HG03558 (cell line): ENCODE results near the gene CAMTA1.

Source experiments
- ATAC-seq: cut with Tn5 transposase; IDR thresholded peaks from one replicate; pipeline ENCODE4 v1.9.1; 2021; ENCODE audit warnings: moderate number of reproducible peaks; ENCODE audit not compliant: unreplicated experiment; ENCODE audit errors: extremely low read depth

CAMTA1 gene

DNA sequence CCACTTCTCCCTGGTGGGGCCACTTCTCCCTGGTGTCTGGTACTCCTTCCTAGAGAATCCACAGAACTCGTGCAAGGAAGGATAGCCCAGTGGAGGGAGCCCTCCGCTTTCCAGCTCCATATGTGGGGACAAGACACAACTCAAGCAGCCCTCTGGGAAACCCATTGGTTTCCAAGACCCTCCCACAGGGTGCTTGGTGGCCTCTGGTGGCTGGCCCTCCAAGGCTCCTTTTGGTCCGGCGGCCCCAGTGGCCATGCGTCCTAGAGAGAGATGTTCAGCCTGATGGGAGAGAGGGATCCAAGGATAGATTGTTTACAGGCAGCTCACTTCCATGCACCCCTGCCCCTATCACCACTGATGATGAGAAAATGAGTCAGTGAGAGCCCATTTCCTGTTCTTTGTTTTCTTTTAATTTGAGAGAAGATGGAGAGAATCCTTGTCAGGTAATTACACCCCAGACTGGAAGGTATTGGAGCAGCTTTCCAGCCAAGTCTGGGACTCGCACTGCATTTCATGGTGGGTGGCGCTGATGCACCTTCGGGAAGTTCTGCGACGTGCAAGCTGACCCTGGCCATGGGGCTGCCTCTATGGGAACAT lies 499.7 kb downstream of the CAMTA1 start:
- no peak for ATAC-seq

DNA sequence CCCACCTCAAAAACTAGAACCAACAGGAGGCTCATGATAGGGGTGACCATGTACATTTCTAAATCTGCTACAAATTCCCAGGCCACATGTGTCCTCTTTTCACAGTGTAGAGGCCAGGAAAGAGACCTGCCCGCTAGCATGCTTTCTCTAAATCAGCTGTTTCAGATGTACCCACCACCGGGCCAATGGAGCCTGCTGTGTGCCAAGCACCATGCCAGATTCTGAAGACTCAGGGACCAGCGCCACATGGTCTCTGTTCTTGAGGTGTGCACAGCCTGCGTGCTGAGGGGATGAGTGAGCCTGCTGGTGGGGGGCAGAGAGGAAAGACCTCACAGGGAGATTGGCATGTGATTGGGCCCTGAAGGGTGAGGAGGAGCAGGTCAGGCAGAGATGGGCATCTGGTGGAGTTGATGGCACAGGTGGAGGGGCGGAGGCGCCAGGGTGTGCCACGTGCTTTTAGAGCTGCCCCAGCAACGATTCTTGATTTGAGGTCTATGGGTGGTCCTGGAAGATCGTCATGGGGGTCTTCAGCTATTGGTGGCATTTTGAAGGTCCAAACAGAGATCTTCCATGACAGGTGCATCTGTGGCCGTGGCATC lies 500.7 kb downstream of the CAMTA1 start:
- ATAC-seq: no peak

DNA sequence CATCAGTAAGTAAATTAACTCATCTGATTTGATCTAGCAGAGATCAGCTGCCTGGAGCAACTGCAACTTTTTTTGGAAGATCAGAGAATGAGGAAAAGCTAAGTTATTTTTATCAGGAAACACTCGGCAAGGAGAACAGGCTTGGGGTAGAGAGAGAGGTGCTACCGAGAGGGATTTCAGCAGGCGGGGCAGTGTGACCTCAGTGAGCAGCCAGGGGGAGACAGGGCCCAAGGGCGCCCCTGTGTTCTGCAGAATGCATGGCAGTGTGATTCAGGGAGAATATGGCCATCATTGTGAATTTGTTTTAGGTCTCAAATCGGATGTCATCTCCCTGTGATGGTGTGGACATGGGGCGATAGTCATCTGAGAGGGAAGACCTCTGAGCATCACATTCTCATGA lies 501.8 kb downstream of the CAMTA1 start:
- ATAC-seq: no peak

DNA sequence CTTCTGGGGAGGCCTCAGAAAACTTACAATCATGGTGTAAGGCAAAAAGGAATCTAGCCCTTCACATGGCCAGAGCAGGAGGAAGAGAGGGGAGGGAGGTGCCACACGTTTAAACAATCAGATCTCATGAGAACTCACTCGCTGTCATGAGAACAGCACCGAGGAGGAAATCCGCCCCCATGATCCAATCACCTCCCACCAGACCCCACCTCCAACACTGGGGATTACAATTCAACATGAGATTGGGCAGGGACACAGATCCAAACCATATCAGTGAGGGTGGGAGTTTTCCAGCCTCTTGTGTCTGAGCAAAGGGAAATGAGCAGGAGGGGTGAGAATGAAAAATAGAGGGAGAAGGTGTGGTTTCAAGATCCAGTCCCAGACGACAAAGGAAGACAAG lies 503.7 kb downstream of the CAMTA1 start:
- no peak for ATAC-seq

DNA sequence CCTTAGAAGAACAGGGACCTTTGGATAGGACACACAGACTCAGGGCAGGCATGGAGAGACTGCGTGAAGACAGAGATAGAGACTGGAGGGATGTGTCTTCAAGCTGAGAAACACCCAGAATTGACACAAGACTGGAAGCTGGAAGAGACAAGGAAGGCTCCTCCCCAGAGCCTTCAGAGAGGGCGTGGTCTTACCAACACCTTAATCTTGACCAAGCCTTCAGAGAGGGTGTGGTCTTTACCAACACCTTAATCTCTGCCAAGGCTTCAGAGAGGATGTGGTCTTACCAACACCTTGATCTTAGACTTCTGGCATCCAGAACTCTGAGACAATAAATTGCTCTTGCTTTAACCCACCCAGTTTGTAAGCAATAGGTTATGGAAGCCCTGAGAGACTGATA lies 504.4 kb downstream of the CAMTA1 start:
- ATAC-seq: no peak

DNA sequence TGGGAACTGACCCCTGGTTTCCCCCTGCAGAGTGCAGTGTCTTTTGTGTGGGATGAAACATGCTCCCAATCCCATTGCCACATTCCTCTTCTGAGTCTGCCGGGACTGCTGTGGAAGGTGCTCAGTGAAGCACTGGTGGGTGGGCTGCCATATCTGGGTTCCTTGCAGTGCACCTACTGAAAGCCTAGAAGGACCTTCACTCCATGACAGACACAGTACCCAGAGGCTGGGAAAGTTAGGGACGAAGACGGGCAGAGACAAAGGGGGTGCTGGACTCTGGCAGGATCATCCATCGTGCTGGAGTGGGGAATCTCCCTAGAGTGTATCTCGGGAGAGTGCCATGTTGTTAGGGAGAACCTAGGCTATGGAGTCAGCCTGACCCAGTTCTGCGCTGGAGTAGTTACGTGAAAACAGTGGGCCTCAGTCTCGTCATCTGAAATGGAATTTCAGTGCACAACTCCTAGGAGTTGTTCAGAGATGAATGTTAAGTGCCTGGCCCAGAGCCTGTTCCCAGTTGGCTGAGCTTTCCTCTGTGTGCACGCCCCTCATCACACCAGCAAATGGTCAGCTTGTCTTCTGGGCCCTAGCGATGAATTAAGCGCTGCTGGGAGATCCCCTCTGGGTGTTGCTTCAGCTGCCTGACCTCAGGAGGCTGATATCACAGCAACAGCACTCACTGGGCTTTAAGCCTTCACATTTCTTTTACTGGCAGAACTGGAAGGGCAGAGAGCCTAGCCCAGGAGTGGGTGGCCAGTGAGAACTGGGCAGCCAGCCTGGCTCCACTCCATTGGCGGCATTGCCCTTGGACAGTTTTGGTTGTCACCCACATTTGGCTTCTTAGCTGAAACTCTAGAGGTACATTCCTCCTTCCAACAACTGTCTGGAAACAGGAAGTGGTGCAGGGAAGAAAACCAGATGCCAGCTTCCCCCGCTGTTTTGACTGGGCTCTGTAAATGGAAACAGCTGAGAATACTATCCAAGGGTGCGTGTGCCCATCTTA lies 506.0 kb downstream of the CAMTA1 start:
- no peak for ATAC-seq

DNA sequence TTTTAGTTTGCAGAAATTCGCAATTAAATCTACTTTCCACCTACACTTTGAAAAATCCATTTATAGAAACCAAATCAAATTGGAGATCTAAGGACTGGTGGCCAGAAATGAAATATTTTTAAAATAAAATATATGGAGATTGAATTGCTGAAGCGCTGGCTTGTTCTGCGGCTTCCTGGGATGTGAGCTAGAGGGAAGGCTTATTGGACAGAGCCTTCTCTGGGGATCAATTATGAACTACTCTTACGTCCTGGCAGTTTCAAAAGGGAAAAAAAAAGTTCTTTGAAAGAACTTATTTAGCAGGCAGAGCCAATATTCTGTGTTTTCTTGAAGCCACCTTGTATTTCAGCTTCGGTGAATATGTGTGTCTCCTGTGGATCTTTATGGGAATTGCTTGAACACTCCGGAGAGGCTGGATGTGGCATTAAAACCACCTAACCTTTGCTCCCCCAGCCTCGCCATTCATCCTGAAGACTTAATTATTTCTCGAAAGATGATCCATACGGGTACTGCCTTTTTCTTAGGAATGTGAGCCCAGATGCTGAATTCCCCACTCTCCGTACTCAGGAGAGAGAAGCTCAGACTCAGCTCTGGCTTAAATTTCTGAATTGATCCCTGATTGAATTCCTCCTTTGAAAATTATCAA lies 506.9 kb downstream of the CAMTA1 start:
- no peak for ATAC-seq

DNA sequence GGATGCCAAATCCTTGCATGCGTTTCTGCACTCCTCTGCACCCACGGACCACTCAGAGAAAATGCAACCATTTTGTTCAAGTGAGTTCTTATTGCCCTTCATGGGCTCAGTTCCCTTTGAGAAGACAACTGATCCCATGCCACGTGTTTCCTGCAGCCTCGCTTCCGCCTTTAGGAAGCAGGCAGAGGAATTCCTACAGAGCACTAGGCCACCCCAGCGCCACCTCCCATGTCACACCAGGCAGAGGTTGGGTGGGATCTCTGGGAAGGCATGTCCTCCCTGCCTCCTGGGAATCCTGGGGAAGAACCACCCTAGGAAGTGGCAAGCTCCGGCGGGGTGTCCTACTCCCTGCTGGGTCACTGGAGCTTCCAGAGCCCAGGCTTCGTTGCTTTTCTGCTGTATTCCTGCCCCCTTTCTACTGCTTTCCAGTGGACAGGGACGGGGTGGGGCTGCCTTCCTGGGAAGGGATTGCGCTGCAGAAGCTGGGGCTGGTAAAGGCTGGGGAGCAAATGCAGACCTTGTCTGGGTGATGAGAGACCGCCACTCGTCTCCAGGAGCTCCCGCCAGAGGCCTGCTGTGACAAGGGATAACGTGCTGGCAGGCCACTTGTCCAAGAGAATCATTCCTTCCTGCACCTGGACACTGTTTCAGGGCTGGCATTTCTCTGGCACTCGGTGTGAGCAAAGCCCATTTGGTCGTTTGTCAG lies 507.6 kb downstream of the CAMTA1 start:
- ATAC-seq: no peak

DNA sequence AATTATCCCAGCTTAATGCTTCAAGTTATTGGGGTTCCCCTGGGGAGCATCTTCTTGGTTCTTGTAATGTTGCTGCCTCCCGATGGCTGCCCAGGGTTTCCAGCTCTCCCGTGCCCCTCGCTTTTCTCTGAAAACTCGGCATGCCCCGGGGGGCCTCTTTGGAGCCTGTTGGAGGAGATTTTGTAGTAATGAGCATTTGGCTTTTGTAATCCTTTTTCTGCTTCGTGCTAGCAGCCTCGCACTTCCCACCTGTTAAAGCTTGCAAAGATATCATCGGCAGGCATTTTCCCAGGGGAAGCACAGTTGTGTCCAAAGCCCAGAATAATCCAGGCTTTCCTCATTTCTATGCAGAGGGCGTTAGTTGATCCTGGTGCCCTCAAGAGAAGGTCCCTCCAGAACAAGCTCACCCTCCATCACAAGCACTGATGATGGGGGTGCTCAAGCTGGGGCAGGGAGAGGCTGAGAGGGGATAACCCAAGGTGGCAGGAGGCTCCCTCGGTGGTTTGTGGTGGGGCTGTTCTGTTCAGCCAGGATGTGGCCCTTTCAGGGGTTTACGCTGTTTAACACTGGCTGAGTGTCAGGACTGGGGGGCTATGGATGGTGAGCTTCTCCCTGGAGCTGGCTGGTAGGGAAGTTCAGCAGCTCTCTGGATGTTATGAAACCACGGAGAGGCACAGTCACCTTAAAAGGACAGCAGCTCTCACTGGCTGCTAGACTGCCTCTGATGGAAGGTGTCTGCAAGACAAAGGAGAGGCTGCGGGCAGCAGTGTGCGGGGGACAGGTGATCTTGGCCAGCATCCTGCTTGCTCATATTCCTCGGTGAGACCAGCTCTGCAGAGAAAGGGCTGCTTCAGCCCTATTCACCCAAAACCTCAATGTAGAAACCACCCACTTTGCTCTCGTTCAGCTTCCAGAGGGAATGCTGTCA lies 508.7 kb downstream of the CAMTA1 start:
- ATAC-seq: no peak

DNA sequence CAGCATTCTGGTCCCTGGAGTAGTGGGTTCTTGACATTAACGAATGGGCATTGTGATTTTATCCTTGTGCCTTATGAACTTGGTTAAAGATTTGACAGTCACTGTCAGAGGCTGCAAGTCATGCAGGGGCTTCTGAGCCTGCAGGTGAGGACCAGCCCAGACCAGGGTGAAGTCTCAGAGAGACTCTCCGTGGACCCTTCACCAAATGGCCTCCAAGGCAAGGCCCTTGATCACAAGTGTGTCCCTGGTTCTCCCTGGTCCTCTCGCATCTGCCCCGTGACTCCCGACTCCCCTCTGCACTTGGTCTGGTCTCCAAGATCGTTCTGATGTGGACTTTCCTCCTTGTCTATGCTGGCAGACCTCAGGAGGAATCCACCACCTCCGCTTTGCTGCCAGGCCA lies 509.4 kb downstream of the CAMTA1 start:
- no peak for ATAC-seq

DNA sequence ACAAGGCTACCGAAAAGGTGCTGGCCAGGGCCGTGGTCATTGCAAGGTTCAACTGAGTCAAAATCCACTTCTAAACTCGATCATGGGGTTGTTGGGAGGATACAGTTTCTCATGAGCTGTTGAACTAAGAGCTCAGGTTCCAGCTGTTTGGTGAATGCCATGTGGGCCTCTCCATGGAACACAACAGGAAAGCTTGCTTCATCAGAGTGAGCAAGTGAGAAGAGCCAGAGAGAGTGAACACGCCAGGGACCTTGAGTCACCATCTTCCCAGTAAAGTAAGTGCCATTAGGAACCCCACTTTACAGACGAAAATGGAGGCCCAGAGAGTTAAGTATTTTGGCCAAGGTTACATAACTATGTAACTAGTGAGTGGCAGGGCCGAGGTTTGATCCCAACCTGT lies 510.7 kb downstream of the CAMTA1 start:
- no peak for ATAC-seq

DNA sequence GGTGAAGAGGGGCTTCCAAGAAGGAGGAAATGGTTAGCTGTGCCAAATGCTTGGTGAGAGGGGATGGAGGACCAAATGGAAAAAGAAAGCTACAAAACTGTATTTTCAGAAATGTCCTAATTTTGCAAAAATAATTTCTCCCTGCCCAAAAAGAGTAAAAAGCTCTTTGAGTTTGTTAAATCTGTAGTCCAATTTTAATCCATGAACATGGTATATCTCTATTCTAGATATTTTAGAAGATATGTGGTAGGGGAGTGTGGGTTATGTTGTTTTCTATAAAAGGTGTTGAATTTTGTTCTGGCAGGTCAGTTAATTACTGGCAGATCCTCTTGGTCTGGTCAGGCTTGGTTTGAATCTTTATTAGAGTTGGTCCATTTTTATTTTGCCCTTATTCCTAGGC lies 511.7 kb downstream of the CAMTA1 start:
- ATAC-seq: no peak

DNA sequence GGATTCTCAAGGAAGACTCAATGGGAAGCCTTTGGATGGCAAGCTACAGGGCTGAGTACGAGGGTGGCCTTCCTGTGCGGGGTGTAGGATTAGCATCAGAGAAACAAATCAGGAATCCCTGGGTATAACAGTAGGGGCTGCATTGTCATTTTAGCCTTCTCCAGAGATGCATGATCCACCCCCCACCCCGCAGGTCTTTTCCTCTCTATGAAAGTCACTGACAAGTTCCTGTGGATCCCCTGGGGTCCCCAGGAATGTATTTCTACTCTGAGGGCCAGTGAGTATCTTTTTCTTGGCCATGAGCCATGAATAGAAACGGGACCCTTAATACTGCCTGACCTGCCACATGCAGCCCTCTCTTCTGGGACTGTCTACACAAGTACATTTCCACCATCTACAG lies 512.9 kb downstream of the CAMTA1 start:
- no peak for ATAC-seq

DNA sequence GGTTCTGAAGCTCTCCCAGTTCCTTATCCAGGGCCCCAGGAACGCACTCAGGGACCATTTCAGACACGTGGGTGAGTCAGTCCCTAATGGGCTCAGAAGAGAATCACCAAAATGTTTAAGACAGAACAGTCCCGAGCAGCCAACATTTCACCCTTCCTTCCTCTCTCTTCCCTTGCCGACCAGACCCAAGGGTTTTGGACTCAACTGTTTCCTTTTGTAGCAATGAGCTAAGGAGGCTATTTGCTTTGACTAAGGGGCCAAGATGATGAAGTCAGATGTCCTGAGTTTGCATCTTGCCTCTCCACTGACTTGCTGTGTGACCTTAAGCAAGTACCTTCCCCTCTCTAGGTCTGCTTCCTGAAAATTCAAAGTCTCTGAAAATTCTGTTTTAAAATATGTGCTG lies 513.5 kb downstream of the CAMTA1 start:
- no peak for ATAC-seq

DNA sequence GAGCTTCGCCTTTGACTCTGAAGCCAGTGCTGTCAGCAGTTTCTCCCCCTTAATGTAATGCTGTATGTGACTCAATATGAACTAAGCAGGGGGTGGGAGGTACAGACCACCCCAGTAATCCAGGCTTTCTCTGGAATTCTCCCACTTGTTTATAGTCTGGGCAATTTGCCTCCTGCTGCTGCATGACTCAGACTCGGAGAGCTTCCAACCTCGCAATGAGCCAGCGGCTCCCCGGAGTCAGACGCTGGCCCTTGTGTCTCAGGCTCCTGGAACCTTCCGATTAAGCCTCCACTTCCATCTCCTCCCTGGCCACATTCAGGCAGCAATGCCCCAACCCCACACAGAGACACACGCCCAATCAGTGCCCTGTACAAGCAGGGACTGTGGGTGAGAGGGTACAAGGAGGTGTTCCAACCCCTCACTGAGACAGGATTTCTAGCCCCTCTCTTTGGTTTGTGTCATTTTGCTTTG lies 514.1 kb downstream of the CAMTA1 start:
- ATAC-seq: no peak

DNA sequence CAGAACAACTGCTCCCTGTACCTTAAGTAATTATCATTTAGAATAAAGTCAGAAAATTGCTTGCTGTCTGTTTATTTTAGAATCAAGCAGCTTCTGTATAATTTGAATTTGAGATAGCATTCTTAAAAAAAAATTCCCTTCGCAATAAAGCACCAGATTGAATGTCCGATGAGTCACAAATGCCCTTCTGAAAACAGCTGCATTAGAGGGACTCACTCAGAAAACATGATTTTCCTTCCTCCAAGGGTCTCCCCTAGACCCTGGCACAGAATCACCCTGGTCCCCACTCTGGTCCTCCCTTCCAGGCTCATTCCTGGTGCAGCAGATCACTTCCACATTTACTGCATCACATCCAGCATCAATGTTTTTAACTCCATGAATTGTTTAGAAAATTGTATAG lies 514.7 kb downstream of the CAMTA1 start:
- ATAC-seq: no peak

DNA sequence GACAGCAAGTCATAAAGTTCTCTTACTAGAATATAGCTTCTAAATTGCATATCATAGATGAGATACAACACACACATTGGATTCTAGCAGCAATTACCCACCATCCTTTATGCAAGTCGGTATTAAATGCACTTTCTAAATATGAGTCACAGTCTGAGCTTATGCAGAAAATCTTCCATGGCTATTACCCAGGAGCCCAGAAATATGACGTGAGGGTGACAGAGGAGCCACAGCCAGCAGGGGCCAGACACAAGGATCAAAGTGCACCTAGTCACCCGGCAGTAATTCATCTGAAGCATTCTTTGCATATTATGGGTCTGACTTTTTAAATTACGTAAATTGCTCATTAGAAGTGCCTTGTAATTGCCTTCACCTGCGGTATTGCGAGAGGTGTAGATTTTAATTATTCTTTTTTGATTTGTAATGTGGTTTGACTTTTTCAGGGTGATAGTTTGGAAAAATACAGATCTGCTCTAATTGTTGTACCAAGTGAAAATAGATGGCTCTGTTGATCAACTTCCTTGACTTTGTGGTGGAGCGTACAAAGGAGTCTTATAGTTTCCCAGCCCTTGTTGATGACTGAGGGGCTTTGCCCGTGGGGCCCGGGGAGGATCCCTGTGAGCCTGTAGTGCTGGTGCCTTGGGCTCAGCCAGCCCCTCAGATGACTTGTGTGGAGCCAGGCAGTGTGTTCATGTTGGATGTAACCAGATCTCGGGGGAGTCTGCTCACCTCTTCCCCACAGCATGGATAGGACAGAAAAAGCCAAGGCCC lies 515.8 kb downstream of the CAMTA1 start:
- ATAC-seq: no peak

DNA sequence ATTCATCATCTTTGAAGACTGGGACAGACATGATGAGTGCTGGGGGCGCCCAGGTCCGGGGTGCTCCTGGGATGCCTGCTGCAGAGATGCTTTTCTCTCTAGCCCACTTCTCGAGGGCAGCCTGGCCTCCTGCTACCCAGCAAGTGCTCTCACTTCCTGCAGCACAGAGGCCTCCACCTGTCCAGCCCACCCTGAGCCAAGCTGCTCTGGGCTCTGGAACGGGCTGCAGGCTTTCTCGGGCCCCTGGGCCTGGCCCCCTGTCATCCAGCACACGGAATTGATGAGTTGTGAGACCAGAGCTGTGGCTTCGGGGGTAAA lies 516.4 kb downstream of the CAMTA1 start:
- ATAC-seq: no peak

DNA sequence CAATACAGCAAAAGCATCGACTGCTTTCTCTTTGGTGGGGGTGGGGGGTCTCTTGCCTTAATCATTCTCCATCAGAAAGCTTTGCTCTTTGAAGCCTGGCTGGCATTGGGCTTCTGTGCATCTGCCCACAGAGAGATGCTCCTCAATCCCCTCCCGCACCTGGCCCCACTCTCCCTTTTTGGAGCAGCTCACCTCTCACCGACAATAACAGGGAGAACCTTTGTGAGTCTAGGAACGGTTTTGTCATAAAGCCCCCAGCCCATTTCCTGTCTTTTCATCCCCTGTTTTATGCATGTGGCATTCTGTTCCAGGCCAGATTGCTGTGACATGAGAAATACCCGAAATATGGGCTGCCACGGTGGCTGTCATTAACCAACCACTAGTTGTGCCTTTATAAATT lies 516.9 kb downstream of the CAMTA1 start:
- ATAC-seq: no peak
